NCI-H2227 (cell line): ENCODE results near the gene ASMTL.
"Not testable (repeated sequence)": the region's sequence is repeated elsewhere in the genome, so short reads cannot be mapped to it uniquely, and the experiment has no call there.

Experiments
- DNase-seq: peaks from one replicate; lab custom pipeline; 2025; ENCODE audit not compliant: unreplicated experiment; lab: John Stamatoyannopoulos, UW

The ASMTL gene

GRCh38 chrX:1416327-1416784, 36.4 kb downstream of the ASMTL start:
- no peak for DNase-seq

GRCh38 chrX:1412551-1413161, 40.1 kb downstream of the ASMTL start:
- DNase-seq: no peak

GRCh38 chrX:1411326-1411725, 41.4 kb downstream of the ASMTL start:
- no peak for DNase-seq

- no peak for DNase-seq
These were observed 45.7 kb downstream of the ASMTL start for GRCh38 chrX:1407035-1407434.

- not testable (repeated sequence) for DNase-seq
These were observed 46.9 kb downstream of the ASMTL start for GRCh38 chrX:1405769-1406168.

GRCh38 chrX:1403867-1404266, 48.8 kb downstream of the ASMTL start:
- DNase-seq: not testable (repeated sequence)

- DNase-seq: no peak
These were observed 49.5 kb downstream of the ASMTL start for GRCh38 chrX:1403228-1403627.

GRCh38 chrX:1401611-1402430, 50.9 kb downstream of the ASMTL start:
- DNase-seq: no peak

GRCh38 chrX:1400742-1401471, 51.8 kb downstream of the ASMTL start:
- no peak for DNase-seq

GRCh38 chrX:1400049-1400448, 52.7 kb downstream of the ASMTL start:
- no peak for DNase-seq

- no peak for DNase-seq
These were observed 54.0 kb downstream of the ASMTL start for GRCh38 chrX:1398431-1399340.

GRCh38 chrX:1397441-1398270, 55.1 kb downstream of the ASMTL start:
- DNase-seq: no peak

- no peak for DNase-seq
These were observed 55.7 kb downstream of the ASMTL start for GRCh38 chrX:1397001-1397400.

GRCh38 chrX:1395646-1396216, 57.0 kb downstream of the ASMTL start:
- DNase-seq: no peak

- no peak for DNase-seq
These were observed 57.8 kb downstream of the ASMTL start for GRCh38 chrX:1394731-1395501.

- DNase-seq: no peak
These were observed 58.7 kb downstream of the ASMTL start for GRCh38 chrX:1393871-1394615.

GRCh38 chrX:1392376-1393068, 60.2 kb downstream of the ASMTL start:
- no peak for DNase-seq
